ENCODE data around the gene SCYGR4. TPM values are rescaled to one million over a fixed set of nuclear protein-coding genes. Genes with fewer than 3 reads are reported as not detected.
"Not testable (repeated sequence)": the region's sequence is repeated elsewhere in the genome, so short reads cannot be mapped to it uniquely, and the experiment has no call there.

The SCYGR4 gene
- polyA plus RNA-seq, 1 donor = 0.03 TPM

DNA sequence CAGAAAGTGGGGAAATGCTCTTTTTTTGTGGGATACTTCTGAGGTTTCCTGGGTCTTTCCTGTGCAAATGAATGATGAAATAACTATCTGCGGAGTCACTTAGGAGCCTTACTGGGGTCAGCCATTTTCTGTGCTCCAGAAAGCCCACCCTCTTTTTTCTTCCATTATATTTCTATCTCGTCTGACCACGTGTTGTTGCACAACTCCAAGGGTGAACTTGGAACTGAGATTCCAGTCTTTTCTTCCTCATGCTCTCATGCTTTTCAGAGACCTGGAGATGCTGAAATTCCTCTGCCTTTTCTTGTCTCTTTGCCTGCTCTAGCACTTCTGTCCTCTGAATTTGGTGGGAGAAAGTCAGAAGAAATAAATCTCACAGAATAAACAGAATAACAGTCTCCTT, 44.5 kb downstream of the SCYGR4 start:
- Histone ChIP-seq H3K4me1 (ENCODE audit: control insufficient read depth, insufficient read depth, low read length) (peaks cover 29% of the 10 kb centered on the region), H3K9me3 (ENCODE audit: control insufficient read depth, low read depth, low read length) (peaks cover 2% of the 10 kb centered on the region), H3K4me3 (ENCODE audit: low read length) (no peak overlapping the region), H3K36me3 (ENCODE audit: control insufficient read depth, insufficient read depth, low read length) (no peaks in the 10 kb centered on the region), H3K27ac (ENCODE audit: low read length) (peak overlapping the region; percentile 69), H3K27me3 (ENCODE audit: control insufficient read depth, insufficient read depth, low read length) (no peaks in the 10 kb centered on the region)
- WGBS (ENCODE audit: insufficient coverage, low lambda C conversion rate) = 0% methylated on average over 2 of the region's 3 CpGs
- peak; percentile 39 to 78 for DNase-seq

DNA sequence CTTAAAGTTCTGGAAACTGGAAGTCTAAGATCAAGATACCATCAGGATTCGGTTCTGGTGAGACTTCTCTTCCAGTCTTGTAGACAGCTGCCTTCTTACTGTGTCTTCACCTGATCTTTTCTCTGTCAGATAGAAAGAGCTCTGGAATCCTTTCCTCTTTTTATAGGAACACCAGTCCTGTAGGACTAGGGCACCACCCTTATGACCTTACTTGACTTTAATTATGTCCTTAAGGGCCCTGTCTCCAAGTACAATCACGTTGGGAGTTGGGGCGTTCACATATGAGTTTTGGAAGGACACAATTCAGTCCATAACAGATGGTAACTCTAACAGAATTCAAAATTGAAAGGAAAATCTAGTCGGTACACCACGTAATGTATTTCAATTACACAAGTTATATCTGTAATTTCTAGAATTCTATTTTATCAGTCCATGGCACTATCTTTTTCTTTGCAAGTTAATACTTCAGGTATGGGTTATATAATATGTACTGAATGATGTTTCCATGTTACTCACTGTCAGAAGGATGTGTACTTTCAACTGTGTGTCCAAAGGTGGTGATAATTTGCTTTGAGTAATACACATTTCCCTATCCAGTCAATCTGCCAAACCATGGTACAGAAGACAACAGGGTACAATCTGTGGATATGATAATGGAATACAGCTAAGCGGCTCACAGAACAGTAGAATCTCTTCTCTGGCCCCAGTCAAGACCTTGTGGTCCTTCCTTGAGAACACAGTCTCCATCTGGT, 48.1 kb downstream of the SCYGR4 start:
- peak; percentile 58 to 74 for DNase-seq
- H3K36me3 ChIP-seq (ENCODE audit: control insufficient read depth, insufficient read depth, low read length) = no peaks in the 10 kb centered on the region
- no peak overlapping the region for H3K4me3 ChIP-seq (ENCODE audit: low read length)
- 83% methylated on average over 1 of the region's 6 CpGs for WGBS (ENCODE audit: insufficient coverage, low lambda C conversion rate)
- peaks cover 2% of the 10 kb centered on the region for H3K9me3 ChIP-seq (ENCODE audit: control insufficient read depth, low read depth, low read length)
- no peaks in the 10 kb centered on the region for H3K27me3 ChIP-seq (ENCODE audit: control insufficient read depth, insufficient read depth, low read length)
- peak overlapping the region; percentile 49 for H3K27ac ChIP-seq (ENCODE audit: low read length)
- H3K4me1 ChIP-seq (ENCODE audit: control insufficient read depth, insufficient read depth, low read length) = peaks cover 29% of the 10 kb centered on the region

- H3K36me3 ChIP-seq (ENCODE audit: control insufficient read depth, insufficient read depth, low read length) = not testable (repeated sequence)
- WGBS (ENCODE audit: insufficient coverage, low lambda C conversion rate) = no CpG with 5 or more reads among the region's 13 CpGs
These were observed 49.4 kb downstream of the SCYGR4 start, which contains the start of gene SCYGR5 for GRCh38 chr2:227666631-227667170. Gene SCYGR5, plus strand, starts transcription at chr2:227666804. Its CDS starts 0 bp downstream, at chr2:227666804.

More at GRCh38 chr2:227666631-227667170, 49.4 kb downstream of the SCYGR4 start, which contains the start of gene SCYGR5:
- H3K4me1 ChIP-seq (ENCODE audit: control insufficient read depth, insufficient read depth, low read length) = peaks cover 19% of the 10 kb centered on the region
- H3K27me3 ChIP-seq (ENCODE audit: control insufficient read depth, insufficient read depth, low read length); H3K4me3 ChIP-seq (ENCODE audit: low read length); DNase-seq; H3K9me3 ChIP-seq (ENCODE audit: control insufficient read depth, low read depth, low read length); H3K27ac ChIP-seq (ENCODE audit: low read length): not testable (repeated sequence)

Other genes starting within 250 kb of the SCYGR4 start
- 171 TPM for gene TM4SF20, start 238.2 kb upstream of the SCYGR4 start, polyA plus RNA-seq
- not detected for gene SCYGR1, start 229.5 kb upstream of the SCYGR4 start, polyA plus RNA-seq
- gene AGFG1, start 145.3 kb upstream of the SCYGR4 start, polyA plus RNA-seq = 113 TPM
- not detected for gene SCYGR2, start 18.6 kb upstream of the SCYGR4 start, polyA plus RNA-seq
- gene SCYGR3, start 2.7 kb upstream of the SCYGR4 start, polyA plus RNA-seq = not detected
- not detected for gene SCYGR5, start 49.3 kb downstream of the SCYGR4 start, polyA plus RNA-seq
- 80.8 TPM for gene SLC19A3, start 100.5 kb downstream of the SCYGR4 start, polyA plus RNA-seq
- not detected for gene SCYGR6, start 107.3 kb downstream of the SCYGR4 start, polyA plus RNA-seq
- gene SCYGR7, start 110.8 kb downstream of the SCYGR4 start, polyA plus RNA-seq = not detected
- gene SCYGR8, start 128.4 kb downstream of the SCYGR4 start, polyA plus RNA-seq = not detected
- 11.4 TPM for gene CCL20, start 196.3 kb downstream of the SCYGR4 start, polyA plus RNA-seq

Measured in large intestine (tissue), 3 donors.